ENCODE data around the gene RNASE2.
A peak's percentile ranks its signal among the peaks of the same experiment; 100 is the strongest.
"Not testable (repeated sequence)": the region's sequence is repeated elsewhere in the genome, so short reads cannot be mapped to it uniquely, and the experiment has no call there.

Gene RNASE2

GRCh38 chr14:20935303-20935984 is 19.8 kb upstream of the RNASE2 start:
- no peak for DNase-seq
- no peaks in the 10 kb centered on the region for H3K36me3 ChIP-seq
- H3K4me1 ChIP-seq, result no peaks in the 10 kb centered on the region
- H3K27me3 ChIP-seq, result peaks cover 11% of the 10 kb centered on the region
- H3K4me3 ChIP-seq (ENCODE audit: low read depth, low read length), result no peak overlapping the region
- TF ChIP-seq CTCF (IDR thresholded peaks at IDR 0.05; ENCODE audit: low read depth, low read length), result no peak
- H3K9me3 ChIP-seq, result no peaks in the 10 kb centered on the region

GRCh38 chr14:20945146-20945545 is 10.1 kb upstream of the RNASE2 start:
- peaks cover 38% of the 10 kb centered on the region for H3K27me3 ChIP-seq
- not testable (repeated sequence) for H3K4me1 ChIP-seq; DNase-seq; H3K4me3 ChIP-seq (ENCODE audit: low read depth, low read length); H3K9me3 ChIP-seq; H3K36me3 ChIP-seq

- not testable (repeated sequence) for H3K4me3 ChIP-seq (ENCODE audit: low read depth, low read length); DNase-seq; H3K36me3 ChIP-seq; H3K9me3 ChIP-seq; H3K4me1 ChIP-seq
- H3K27me3 ChIP-seq, result peaks cover 44% of the 10 kb centered on the region
Observed at GRCh38 chr14:20946707-20947106, 8.6 kb upstream of the RNASE2 start.

- H3K9me3 ChIP-seq; H3K4me1 ChIP-seq; H3K4me3 ChIP-seq (ENCODE audit: low read depth, low read length); H3K36me3 ChIP-seq; DNase-seq: not testable (repeated sequence)
- H3K27me3 ChIP-seq, result peaks cover 50% of the 10 kb centered on the region
Observed at GRCh38 chr14:20955538-20955873, 219 bp downstream of the RNASE2 start.

GRCh38 chr14:20956376-20956976 is 1.2 kb downstream of the RNASE2 start:
- peaks cover 40% of the 10 kb centered on the region for H3K27me3 ChIP-seq
- no peak overlapping the region for H3K4me3 ChIP-seq (ENCODE audit: low read depth, low read length)
- no peaks in the 10 kb centered on the region for H3K36me3 ChIP-seq
- TF ChIP-seq CTCF (IDR thresholded peaks at IDR 0.05; ENCODE audit: low read depth, low read length), result no peak
- no peak for DNase-seq
- no peaks in the 10 kb centered on the region for H3K9me3 ChIP-seq
- H3K4me1 ChIP-seq, result no peaks in the 10 kb centered on the region

GRCh38 chr14:20958946-20959345 is 3.7 kb downstream of the RNASE2 start:
- not testable (repeated sequence) for H3K4me1 ChIP-seq; H3K9me3 ChIP-seq; H3K36me3 ChIP-seq; DNase-seq; H3K4me3 ChIP-seq (ENCODE audit: low read depth, low read length)
- peaks cover 22% of the 10 kb centered on the region for H3K27me3 ChIP-seq

- no peaks in the 10 kb centered on the region for H3K9me3 ChIP-seq
- no peak for DNase-seq
- H3K4me3 ChIP-seq (ENCODE audit: low read depth, low read length), result no peak overlapping the region
- H3K27me3 ChIP-seq, result peaks cover 26% of the 10 kb centered on the region
- H3K36me3 ChIP-seq, result no peaks in the 10 kb centered on the region
- TF ChIP-seq CTCF (IDR thresholded peaks at IDR 0.05; ENCODE audit: low read depth, low read length), result no peak
- no peaks in the 10 kb centered on the region for H3K4me1 ChIP-seq
Observed at GRCh38 chr14:20969336-20969735, 14.0 kb downstream of the RNASE2 start.

GRCh38 chr14:20970647-20970982 is 15.3 kb downstream of the RNASE2 start:
- Histone ChIP-seq H3K36me3 (no peaks in the 10 kb centered on the region), H3K9me3 (no peaks in the 10 kb centered on the region), H3K4me3 (ENCODE audit: low read depth, low read length) (peak overlapping the region; percentile 91), H3K4me1 (no peaks in the 10 kb centered on the region), H3K27me3 (peaks cover 22% of the 10 kb centered on the region)
- TF ChIP-seq CTCF (IDR thresholded peaks at IDR 0.05; ENCODE audit: low read depth, low read length), result no peak
- no peak for DNase-seq
